ENCODE measurements around the gene IP6K1.

DNA sequence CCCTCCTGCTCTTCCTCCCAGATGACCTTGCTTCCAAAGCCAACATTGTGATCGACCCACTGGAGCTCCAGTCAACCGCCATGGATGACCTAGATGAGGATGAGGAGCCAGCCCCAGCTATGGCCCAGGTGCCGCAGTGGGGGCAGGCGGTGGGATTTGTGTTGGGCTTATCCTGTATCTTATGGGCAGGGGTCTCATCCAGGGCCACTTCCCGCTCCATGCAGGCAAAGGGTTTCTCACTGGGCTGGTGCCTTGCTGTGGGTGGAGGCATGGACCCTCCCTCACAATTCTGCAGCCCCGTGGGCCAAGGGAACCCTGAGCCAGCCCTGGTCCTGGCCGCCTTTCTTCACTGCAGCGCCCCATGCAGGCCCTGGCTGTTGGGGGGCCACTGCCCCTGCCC, 81.7 kb downstream of the IP6K1 start:
- TF ChIP-seq, protein P1, sequence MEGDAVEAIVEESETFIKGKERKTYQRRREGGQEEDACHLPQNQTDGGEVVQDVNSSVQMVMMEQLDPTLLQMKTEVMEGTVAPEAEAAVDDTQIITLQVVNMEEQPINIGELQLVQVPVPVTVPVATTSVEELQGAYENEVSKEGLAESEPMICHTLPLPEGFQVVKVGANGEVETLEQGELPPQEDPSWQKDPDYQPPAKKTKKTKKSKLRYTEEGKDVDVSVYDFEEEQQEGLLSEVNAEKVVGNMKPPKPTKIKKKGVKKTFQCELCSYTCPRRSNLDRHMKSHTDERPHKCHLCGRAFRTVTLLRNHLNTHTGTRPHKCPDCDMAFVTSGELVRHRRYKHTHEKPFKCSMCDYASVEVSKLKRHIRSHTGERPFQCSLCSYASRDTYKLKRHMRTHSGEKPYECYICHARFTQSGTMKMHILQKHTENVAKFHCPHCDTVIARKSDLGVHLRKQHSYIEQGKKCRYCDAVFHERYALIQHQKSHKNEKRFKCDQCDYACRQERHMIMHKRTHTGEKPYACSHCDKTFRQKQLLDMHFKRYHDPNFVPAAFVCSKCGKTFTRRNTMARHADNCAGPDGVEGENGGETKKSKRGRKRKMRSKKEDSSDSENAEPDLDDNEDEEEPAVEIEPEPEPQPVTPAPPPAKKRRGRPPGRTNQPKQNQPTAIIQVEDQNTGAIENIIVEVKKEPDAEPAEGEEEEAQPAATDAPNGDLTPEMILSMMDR (conservative IDR thresholded peaks at IDR 0.05 in 1 of 2, IDR thresholded peaks at IDR 0.05 in 1 of 2; ENCODE audit: extremely low read depth in 1 of 2, insufficient read depth in 1 of 2, low read depth in 1 of 2, low read length in 2 of 2): no peak
- no peak for TF ChIP-seq EZH2 (IDR thresholded peaks at IDR 0.05; ENCODE audit: borderline replicate concordance, low read length)

Data from mammary epithelial cell (primary cell).